Measurements from ENCODE around the gene GPR150. TPM values are rescaled to one million over a fixed set of nuclear protein-coding genes. Genes with fewer than 3 reads are reported as not detected.

Gene GPR150
- total and polyA plus RNA-seq, 5 donors from 2014 or later, result 0.19 to 0.77 (median 0.61) TPM

GRCh38 chr5:95646569-95647431, 26.9 kb downstream of the GPR150 start, which contains the start of gene RFESD:
TSS of gene RFESD (plus strand) at chr5:95646777. CDS start at chr5:95652272, 5,495 bp downstream.
- ATAC-seq (ENCODE audit: low read depth in 2 of 2), result peak; percentile 94 to 96
- H3K27me3 Mint-ChIP-seq, result peaks cover 9% of the 10 kb centered on the region

GRCh38 chr5:95647886-95648860, 28.3 kb downstream of the GPR150 start:
- Histone ChIP-seq H3K9me3 (ENCODE audit: control insufficient read depth in 2 of 2, low read length in 2 of 2) (no peaks in the 10 kb centered on the region), H3K36me3 (ENCODE audit: control insufficient read depth, insufficient read depth, low read length) (peaks cover under 1% of the 10 kb centered on the region), H3K4me3 (ENCODE audit: low read depth, low read length) (peak overlapping the region; percentile 78), H3K4me1 (ENCODE audit: control insufficient read depth, insufficient read depth, low read length, poor library complexity, severe bottlenecking) (peaks cover 12% of the 10 kb centered on the region), H3K27ac (ENCODE audit: insufficient read depth, low read length, poor library complexity, severe bottlenecking) (no peak overlapping the region), H3K27me3 (ENCODE audit: control insufficient read depth, insufficient read depth, low read length) (no peaks in the 10 kb centered on the region)
- peaks cover 6% of the 10 kb centered on the region for H3K27me3 Mint-ChIP-seq
- DNase-seq (peak in 1 of 3 donors; percentile 52), ATAC-seq (ENCODE audit: low read depth in 2 of 2) (no peak)
- no peaks in the 10 kb centered on the region for H3K9me3 Mint-ChIP-seq
- H3K4me3 Mint-ChIP-seq, result peak overlapping the region; percentile 22 to 61 (median 40)
- peak overlapping the region in 1 of 3 donors; percentile 91 for H3K27ac Mint-ChIP-seq
- H3K36me3 Mint-ChIP-seq, result peaks cover 12% of the 10 kb centered on the region
- peaks cover 12 to 30% (median 23%) of the 10 kb centered on the region in 4 donors for H3K4me1 Mint-ChIP-seq

More at GRCh38 chr5:95646569-95647431, 26.9 kb downstream of the GPR150 start, which contains the start of gene RFESD:
- no peaks in the 10 kb centered on the region for H3K9me3 Mint-ChIP-seq
- H3K4me1 Mint-ChIP-seq, result peaks cover 12 to 30% (median 23%) of the 10 kb centered on the region in 4 donors
- H3K36me3 Mint-ChIP-seq, result no peaks in the 10 kb centered on the region
- Histone ChIP-seq H3K9me3 (ENCODE audit: control insufficient read depth in 2 of 2, low read length in 2 of 2) (no peaks in the 10 kb centered on the region), H3K27me3 (ENCODE audit: control insufficient read depth, insufficient read depth, low read length) (no peaks in the 10 kb centered on the region), H3K27ac (ENCODE audit: insufficient read depth, low read length, poor library complexity, severe bottlenecking) (peak within 1 kb of the TSS; percentile 89), H3K36me3 (ENCODE audit: control insufficient read depth, insufficient read depth, low read length) (no peaks in the 10 kb centered on the region), H3K4me3 (ENCODE audit: low read depth, low read length) (peak within 1 kb of the TSS; percentile 78), H3K4me1 (ENCODE audit: control insufficient read depth, insufficient read depth, low read length, poor library complexity, severe bottlenecking) (peaks cover 12% of the 10 kb centered on the region)
- H3K4me3 Mint-ChIP-seq, result peak within 1 kb of the TSS; percentile 88 to 96 (median 92)
- peak within 1 kb of the TSS; percentile 74 to 94 (median 91) for H3K27ac Mint-ChIP-seq
- DNase-seq, result peak; percentile 90 to 97 (median 92)

- Mint-ChIP-seq H3K27me3 (peaks cover 6% of the 10 kb centered on the region), H3K4me1 (peaks cover 12 to 26% (median 20%) of the 10 kb centered on the region in 4 donors), H3K36me3 (peaks cover 13% of the 10 kb centered on the region), H3K9me3 (no peaks in the 10 kb centered on the region), H3K4me3 (peak overlapping the region in 1 of 4 donors; percentile 44), H3K27ac (no peak overlapping the region)
- Histone ChIP-seq H3K4me1 (ENCODE audit: control insufficient read depth, insufficient read depth, low read length, poor library complexity, severe bottlenecking) (peaks cover 12% of the 10 kb centered on the region), H3K27me3 (ENCODE audit: control insufficient read depth, insufficient read depth, low read length) (no peaks in the 10 kb centered on the region), H3K9me3 (ENCODE audit: control insufficient read depth in 2 of 2, low read length in 2 of 2) (no peaks in the 10 kb centered on the region), H3K36me3 (ENCODE audit: control insufficient read depth, insufficient read depth, low read length) (peaks cover 3% of the 10 kb centered on the region), H3K27ac (ENCODE audit: insufficient read depth, low read length, poor library complexity, severe bottlenecking) (no peak overlapping the region), H3K4me3 (ENCODE audit: low read depth, low read length) (no peak overlapping the region)
- ATAC-seq (ENCODE audit: low read depth in 2 of 2), result no peak
- DNase-seq, result no peak
Measured at GRCh38 chr5:95649274-95649673, 29.4 kb downstream of the GPR150 start.

- Mint-ChIP-seq H3K4me1 (peaks cover 12 to 21% (median 15%) of the 10 kb centered on the region in 4 donors), H3K4me3 (peak overlapping the region in 1 of 4 donors; percentile 44), H3K27ac (no peak overlapping the region), H3K27me3 (peaks cover 6% of the 10 kb centered on the region), H3K9me3 (no peaks in the 10 kb centered on the region), H3K36me3 (peaks cover 15% of the 10 kb centered on the region)
- Histone ChIP-seq H3K36me3 (ENCODE audit: control insufficient read depth, insufficient read depth, low read length) (peaks cover 3% of the 10 kb centered on the region), H3K27ac (ENCODE audit: insufficient read depth, low read length, poor library complexity, severe bottlenecking) (no peak overlapping the region), H3K4me3 (ENCODE audit: low read depth, low read length) (no peak overlapping the region), H3K27me3 (ENCODE audit: control insufficient read depth, insufficient read depth, low read length) (no peaks in the 10 kb centered on the region), H3K4me1 (ENCODE audit: control insufficient read depth, insufficient read depth, low read length, poor library complexity, severe bottlenecking) (peaks cover 12% of the 10 kb centered on the region), H3K9me3 (ENCODE audit: control insufficient read depth in 2 of 2, low read length in 2 of 2) (no peaks in the 10 kb centered on the region)
- ATAC-seq (ENCODE audit: low read depth in 2 of 2) (no peak), DNase-seq (no peak)
Measured at GRCh38 chr5:95649842-95650620, 30.1 kb downstream of the GPR150 start.

- ATAC-seq (ENCODE audit: low read depth in 2 of 2), result no peak
Measured at GRCh38 chr5:95652849-95653248, 33.0 kb downstream of the GPR150 start.

GRCh38 chr5:95654196-95654595, 34.3 kb downstream of the GPR150 start:
- H3K27ac ChIP-seq (ENCODE audit: insufficient read depth, low read length, poor library complexity, severe bottlenecking), result no peak overlapping the region
- no peaks in the 10 kb centered on the region for H3K27me3 ChIP-seq (ENCODE audit: control insufficient read depth, insufficient read depth, low read length)
- no peak overlapping the region for H3K4me3 ChIP-seq (ENCODE audit: low read depth, low read length)
- Mint-ChIP-seq H3K36me3 (peaks cover 30% of the 10 kb centered on the region), H3K27ac (no peak overlapping the region), H3K4me1 (peaks cover 0 to 8% (median 4%) of the 10 kb centered on the region in 4 donors), H3K27me3 (no peaks in the 10 kb centered on the region), H3K4me3 (no peak overlapping the region), H3K9me3 (no peaks in the 10 kb centered on the region)
- DNase-seq, result no peak
- peaks cover 3% of the 10 kb centered on the region for H3K36me3 ChIP-seq (ENCODE audit: control insufficient read depth, insufficient read depth, low read length)
- no peak for ATAC-seq (ENCODE audit: low read depth in 2 of 2)
- H3K4me1 ChIP-seq (ENCODE audit: control insufficient read depth, insufficient read depth, low read length, poor library complexity, severe bottlenecking), result no peaks in the 10 kb centered on the region
- no peaks in the 10 kb centered on the region for H3K9me3 ChIP-seq (ENCODE audit: control insufficient read depth in 2 of 2, low read length in 2 of 2)

More at GRCh38 chr5:95652849-95653248, 33.0 kb downstream of the GPR150 start:
- Histone ChIP-seq H3K36me3 (ENCODE audit: control insufficient read depth, insufficient read depth, low read length) (peaks cover 3% of the 10 kb centered on the region), H3K4me3 (ENCODE audit: low read depth, low read length) (no peak overlapping the region), H3K27me3 (ENCODE audit: control insufficient read depth, insufficient read depth, low read length) (no peaks in the 10 kb centered on the region), H3K27ac (ENCODE audit: insufficient read depth, low read length, poor library complexity, severe bottlenecking) (no peak overlapping the region), H3K4me1 (ENCODE audit: control insufficient read depth, insufficient read depth, low read length, poor library complexity, severe bottlenecking) (no peaks in the 10 kb centered on the region), H3K9me3 (ENCODE audit: control insufficient read depth in 2 of 2, low read length in 2 of 2) (no peaks in the 10 kb centered on the region)
- Mint-ChIP-seq H3K27me3 (no peaks in the 10 kb centered on the region), H3K9me3 (no peaks in the 10 kb centered on the region), H3K4me3 (no peak overlapping the region), H3K4me1 (peaks cover 0 to 12% (median 8%) of the 10 kb centered on the region in 4 donors), H3K27ac (no peak overlapping the region), H3K36me3 (peaks cover 25% of the 10 kb centered on the region)
- no peak for DNase-seq

- H3K27ac ChIP-seq (ENCODE audit: insufficient read depth, low read length, poor library complexity, severe bottlenecking), result no peak overlapping the region
- no peak for ATAC-seq (ENCODE audit: low read depth in 2 of 2)
- no peak for DNase-seq
- H3K27me3 Mint-ChIP-seq, result no peaks in the 10 kb centered on the region
- peaks cover 3% of the 10 kb centered on the region for H3K36me3 ChIP-seq (ENCODE audit: control insufficient read depth, insufficient read depth, low read length)
- H3K4me3 Mint-ChIP-seq, result no peak overlapping the region
- no peak overlapping the region for H3K4me3 ChIP-seq (ENCODE audit: low read depth, low read length)
- H3K36me3 Mint-ChIP-seq, result peaks cover 31% of the 10 kb centered on the region
- H3K4me1 ChIP-seq (ENCODE audit: control insufficient read depth, insufficient read depth, low read length, poor library complexity, severe bottlenecking), result no peaks in the 10 kb centered on the region
- H3K4me1 Mint-ChIP-seq, result no peaks in the 10 kb centered on the region
- no peaks in the 10 kb centered on the region for H3K9me3 ChIP-seq (ENCODE audit: control insufficient read depth in 2 of 2, low read length in 2 of 2)
- H3K27ac Mint-ChIP-seq, result no peak overlapping the region
- H3K9me3 Mint-ChIP-seq, result no peaks in the 10 kb centered on the region
- H3K27me3 ChIP-seq (ENCODE audit: control insufficient read depth, insufficient read depth, low read length), result no peaks in the 10 kb centered on the region
Measured at GRCh38 chr5:95655575-95655974, 35.7 kb downstream of the GPR150 start.
